GM21717 (cell line): ENCODE measurements around the gene CDSN.

Experiments used
- ATAC-seq: cut with Tn5 transposase; IDR thresholded peaks from one replicate; pipeline ENCODE4 v1.9.1; 2021; ENCODE audit warnings: mild to moderate bottlenecking, moderate library complexity; ENCODE audit not compliant: unreplicated experiment

CDSN gene

DNA sequence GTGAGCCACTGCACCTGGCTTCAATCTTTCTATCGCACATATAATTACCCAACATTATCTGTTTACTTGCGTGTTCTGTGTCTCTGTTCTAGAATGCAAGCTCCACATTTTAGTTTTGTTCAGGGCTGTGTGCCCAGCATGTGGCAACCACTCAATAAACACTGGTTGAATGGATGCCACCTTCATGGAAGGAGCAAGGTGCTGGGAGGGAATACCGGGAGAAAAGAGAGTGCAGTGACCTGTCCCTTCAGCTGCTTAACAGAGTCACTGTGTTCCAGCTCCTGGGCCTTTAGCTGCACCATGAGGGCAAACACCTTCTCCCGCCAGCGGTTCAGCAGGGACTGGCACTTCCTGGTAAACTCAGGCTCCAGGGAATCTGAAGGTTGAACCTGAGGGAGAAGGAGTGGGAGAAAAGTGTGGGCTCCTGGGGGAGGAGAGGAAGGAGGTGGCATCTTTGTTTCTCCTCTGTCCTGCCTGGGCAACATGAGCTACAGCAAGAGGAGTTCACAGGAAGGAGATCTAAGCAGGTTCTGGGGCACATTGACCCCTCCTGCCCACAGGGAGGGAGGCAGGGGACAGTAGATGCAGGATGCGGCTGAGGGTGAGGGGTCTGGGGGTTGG, 29.7 kb upstream of the CDSN start:
- ATAC-seq = no peak

DNA sequence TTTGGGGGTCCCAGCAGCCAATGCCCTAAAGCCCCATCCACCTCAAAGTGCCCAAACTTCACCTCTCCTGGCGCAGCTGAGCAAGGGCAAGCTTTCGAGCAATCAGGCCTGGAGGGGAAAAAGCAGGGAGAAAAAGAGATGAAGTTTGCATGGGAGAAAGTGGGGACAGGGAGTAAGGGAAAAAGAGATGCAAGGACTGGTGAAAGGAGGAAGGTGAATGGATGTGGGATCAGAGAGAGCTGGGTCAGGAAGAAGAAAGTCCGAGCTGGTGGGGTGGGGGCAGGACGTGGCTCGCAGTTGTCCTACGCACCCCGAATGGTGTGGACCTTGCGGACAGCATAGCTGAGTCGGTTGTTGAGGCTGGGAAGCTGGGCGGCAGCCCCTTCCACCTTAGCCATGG, 25.1 kb upstream of the CDSN start:
- no peak for ATAC-seq

DNA sequence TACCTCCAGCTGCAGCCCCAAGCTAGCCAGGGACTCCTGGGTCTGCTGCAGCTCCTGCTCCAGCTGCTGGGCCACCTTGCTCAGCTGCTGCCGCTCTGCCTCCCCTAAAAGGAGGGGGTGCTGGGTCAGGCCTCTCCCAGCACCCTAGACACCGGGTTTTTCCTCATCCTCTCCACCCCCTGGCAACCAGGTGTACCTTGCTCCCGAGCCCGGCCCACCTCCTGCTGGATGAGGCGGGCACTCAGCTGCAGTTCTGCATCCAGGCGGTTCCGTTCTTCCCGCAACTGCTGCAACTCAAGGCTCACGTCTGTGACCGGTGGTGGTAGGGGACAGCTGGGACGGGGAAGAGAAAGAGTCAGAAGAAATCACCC, 24.7 kb upstream of the CDSN start:
- ATAC-seq = no peak

DNA sequence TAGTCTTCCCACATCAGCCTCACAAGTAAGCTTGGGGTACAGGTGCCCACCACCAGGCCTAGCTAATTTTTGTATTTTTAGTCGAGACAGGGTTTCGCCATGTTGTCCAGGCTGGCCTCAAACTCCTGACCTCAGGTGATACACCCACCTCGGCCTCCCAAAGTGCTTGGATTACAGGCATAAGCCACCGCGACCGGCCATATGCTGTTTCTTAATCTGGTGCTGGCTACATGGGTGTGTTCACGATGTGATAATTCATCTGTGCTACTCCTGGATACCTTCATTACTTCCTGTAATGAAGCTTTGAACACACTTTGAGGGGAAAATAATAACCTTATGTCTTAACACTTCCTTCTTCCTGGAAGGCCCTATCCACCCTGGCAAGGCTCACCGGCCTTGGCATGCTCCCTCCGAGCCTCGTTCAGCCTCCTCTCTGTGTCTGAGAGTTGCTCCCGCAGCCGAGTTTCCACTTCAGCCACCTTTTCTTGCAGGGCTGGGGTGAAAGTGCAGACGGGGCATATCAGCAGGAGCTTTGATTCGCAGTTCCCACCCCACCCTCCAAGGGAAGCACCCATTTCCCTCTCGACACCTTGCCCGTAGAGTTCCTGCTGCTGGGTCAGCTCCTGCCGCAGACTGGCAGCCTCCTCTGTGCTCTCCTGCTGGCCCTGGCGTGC, 24.2 kb upstream of the CDSN start:
- no peak for ATAC-seq

DNA sequence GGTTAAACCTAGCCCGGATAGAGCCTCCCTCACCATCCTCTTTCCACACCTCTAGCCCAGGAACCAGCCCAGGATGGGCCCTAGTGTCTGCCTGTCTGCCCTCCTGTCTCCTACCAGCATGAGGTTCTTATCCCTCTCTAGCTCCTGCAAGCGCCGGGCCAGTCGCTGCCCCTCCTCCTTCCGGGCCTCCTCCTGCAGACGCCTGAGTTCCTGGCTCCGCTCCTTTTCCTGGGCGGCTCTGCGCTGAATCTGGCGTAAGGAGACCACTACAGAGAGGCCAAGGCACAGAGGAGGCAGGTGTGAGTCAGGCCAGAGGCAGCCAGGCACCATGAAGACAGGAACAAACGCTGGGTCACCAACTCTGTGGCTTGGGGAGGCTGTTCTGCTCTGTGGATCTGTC, 22.9 kb upstream of the CDSN start:
- ATAC-seq = no peak

DNA sequence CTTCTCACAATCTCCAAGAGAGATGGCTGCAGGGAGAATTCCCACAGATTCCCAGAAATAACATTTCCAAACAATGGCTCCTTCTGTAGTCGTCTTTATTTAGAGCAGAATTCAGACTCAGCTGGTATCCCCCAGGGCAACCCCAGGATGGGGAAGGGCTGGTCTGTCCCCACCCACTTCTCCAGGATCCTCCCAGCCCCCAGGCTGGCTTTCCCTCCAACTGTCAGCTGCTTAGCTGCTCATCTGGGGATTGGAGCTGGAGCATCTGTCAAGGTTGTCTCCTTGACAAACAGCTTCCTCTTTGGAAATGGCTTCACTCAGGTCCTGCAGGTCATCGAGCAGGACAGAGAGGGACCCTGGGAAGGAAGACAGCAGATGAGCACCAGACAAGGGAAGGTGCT, 22.1 kb upstream of the CDSN start:
- no peak for ATAC-seq

DNA sequence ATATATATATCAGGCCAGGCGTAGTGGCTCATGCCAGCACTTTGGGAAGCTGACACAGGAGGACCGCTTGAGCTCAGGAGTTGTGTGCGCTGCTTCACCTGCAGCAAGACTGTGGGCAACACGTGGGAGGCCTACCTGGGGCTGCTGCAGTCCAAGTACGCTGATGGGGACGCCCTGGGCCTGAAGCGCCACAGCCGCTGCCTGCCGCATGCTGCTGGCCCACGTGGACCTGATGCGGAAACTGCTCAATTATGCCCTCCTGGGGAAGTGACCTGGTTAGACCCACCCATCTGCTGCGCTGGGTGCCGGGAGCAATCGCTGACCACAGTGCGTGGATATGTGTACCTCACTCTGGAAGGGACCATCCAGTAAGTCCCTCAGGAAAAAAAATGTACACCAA, 20.4 kb upstream of the CDSN start:
- no peak for ATAC-seq

DNA sequence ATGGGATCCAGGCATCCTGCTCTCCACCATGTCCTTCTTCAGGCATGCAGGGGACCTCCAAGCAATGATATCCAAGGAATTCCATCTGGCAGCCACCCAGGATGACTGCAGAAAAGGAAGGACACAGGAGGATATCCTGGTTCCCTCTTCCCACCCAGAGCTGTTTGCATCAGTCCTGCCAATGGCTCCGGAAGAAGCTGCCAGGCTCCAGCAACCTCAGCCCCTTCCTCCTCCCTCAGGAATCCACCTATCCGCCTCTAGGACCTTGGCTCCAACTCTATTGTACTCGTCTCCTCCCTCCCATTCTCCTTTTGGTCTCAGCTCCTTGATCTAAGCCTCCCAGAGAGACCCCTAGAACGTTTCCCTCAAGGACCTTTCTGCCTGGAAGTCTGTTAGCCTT, 19.4 kb upstream of the CDSN start:
- ATAC-seq = no peak

DNA sequence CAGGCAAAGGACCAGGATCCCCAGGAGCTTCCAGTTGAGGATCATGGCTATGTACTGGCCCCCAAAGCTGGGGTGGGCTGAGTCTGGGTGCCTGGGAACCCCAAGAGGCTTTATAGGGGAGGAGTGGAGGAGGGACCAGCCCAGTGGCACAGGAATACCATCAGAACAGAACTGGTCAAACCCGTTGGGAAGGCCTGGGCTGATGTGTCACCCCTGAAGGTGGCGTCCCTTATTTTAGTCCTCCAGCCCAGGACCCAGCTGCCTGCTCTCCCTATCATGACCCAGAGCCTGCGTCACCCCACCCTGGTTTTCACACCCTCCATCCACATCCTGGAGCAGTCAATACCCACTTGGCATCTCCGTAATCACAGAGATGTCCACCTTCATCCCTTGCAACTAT, 18.7 kb upstream of the CDSN start, which contains the start of gene PSORS1C2:
Gene PSORS1C2 (minus strand): TSS at position 85 of the 400 bp plus-strand sequence. CDS start 40 bp downstream, at position 45.
- ATAC-seq = no peak

DNA sequence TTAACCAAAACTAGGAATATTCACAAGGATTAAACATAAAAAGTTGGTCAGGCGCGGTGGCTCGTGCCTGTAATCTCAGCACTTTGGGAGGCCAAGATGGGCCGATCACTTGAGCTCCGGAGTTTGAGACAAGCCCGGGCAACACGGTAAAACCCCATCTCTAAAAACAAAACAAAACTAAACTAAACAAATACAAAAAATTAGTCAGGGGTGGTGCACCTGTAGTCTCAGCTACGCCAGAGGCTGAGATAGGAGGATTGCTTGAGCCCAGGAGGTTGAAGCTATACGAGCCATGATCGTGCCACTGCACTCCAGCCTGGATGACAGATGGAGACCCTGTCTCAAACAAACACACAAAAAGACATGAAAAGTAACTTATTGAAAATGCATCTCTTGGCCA, 15.5 kb upstream of the CDSN start:
- no peak for ATAC-seq

DNA sequence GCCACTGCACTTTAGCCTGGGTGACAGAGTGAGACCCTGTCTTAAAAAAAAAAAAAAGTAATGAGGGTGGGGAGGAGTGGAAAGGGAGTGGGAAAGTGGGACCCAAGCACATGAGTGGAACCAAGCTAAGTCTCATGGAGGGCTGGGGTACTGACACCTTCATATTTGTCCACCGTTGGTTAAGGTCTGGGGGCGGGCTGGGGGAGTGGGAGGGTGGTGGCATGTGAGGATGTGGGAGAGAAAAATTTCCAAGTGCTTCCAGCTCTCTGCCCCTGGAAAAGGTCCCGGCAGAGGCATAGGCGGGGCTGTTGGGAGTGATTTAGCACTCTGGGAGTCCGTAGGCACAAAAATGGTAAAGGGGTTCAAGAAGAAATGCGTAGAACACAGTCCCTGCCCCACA, 12.6 kb upstream of the CDSN start:
- no peak for ATAC-seq

DNA sequence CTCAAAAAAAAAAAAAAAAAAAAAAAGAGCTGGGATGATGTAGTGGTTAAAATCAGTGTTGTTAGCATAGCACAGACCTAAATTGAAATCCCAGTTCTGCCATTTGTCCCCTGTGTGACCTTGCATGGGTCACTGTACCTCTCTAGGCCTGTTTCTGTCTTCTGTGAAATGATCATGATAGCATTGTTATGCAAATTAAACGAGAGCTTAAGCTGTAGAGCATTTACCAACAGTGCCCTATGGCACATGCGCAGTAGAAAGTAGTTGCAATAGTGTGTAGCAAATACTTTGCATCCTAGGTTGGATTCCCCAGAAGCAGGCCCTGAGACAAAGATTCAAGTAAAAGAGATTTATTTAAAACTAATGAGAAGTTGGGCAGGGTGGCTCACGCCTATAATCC, 11.3 kb upstream of the CDSN start:
- ATAC-seq = no peak

DNA sequence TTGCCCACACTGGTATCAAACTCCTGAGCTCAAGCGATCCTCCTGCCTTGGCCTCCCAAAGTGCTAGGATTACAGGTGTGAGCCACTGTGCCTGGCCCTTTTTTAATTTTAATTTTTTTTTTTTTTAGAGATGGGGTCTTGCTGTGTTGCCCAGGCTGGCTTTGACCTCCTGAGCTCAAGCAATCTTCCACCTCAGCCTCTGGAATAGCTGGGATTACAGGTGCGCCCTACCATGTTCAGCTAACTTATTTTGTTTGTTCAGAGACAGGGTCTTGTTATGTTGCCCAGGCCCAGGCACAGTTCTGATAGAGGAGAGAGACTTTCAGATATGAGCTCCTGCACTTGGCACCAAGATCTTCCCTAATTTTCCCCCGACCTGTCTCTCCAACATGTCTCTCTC, 10.5 kb upstream of the CDSN start:
- no peak for ATAC-seq

DNA sequence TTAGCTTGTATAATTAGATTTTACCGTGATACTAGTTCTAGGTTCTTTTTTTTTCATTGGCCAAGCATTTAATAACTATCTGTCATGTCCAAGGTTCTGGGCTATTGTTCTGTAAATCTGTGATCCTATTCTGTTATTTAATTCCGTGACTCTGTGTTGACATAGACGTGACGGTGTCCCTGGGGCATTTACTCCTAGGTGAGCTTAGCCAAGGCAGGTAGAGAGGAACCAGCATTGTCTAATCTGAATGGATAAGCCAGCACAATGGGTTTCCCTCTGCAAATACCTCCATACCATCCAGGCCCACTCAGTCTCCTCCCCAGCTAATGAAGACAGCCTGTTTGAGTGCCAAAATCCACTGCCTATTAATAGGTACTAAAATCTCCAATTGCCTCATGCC, 8.9 kb upstream of the CDSN start:
- no peak for ATAC-seq

DNA sequence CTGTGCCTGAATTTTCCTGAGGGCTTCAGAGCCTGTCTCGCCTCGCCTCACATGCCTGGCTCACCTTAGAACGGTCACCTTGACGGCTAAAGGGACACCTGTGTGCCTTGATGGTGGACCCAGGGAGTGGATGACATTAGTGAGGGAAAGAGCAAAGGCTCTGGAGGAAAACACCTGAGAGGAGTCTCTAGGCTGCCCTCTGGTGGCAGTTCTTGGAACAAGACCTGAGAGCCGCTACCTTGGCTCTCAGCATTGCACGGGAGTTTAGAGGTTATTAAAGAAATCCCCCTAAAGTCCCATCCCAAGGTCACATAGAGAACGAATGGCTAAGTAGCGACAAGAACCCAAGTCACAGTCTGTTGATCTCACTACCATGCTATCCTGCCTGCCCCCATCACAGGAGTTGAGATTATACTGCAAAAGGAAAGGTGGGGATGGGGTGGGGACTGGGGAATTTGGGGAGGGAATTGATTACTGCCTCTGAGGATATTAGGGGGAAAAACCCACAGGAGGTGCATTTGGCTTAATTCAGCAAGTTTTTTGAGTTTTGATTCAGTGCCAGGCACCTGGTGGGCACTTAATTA, 7.9 kb upstream of the CDSN start:
- no peak for ATAC-seq

DNA sequence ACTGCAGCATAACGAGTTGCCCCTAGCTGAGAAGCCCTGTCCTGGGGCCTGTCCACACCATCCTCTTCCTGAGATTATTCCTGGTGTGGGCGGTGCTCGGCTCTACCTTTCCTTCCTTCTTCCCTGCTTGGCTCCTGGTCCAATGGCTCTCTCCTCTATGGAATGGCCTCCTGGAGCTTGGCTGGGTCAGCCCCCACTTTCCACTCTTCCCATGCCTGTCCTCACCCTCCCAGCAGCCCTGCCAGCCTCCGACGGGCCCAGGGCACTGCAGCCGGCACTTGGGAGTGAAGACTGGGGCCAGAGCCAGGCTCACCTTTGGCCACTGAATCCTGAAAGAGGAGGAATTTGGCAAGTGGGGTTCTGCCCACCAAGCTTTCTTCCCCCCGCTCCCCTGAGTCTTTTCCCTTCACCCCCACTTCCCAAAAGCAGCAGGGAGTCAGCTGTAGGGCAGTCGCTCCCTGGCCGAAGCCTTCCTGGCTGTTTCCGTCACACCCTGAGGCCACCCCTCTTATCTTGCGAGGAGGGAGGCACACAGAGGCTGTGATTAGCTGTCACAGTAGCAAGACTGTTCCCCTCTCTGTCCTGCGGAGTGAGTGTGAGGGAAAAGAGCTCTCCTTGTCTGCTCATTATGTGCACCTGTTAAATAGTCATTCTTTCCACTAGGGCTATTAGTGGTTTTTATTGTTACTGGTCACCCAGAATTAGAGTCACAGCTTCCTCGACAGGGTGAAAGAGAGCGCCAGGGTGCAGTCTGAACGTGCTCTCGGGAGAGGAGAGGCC, 6.3 kb upstream of the CDSN start:
- ATAC-seq = no peak

DNA sequence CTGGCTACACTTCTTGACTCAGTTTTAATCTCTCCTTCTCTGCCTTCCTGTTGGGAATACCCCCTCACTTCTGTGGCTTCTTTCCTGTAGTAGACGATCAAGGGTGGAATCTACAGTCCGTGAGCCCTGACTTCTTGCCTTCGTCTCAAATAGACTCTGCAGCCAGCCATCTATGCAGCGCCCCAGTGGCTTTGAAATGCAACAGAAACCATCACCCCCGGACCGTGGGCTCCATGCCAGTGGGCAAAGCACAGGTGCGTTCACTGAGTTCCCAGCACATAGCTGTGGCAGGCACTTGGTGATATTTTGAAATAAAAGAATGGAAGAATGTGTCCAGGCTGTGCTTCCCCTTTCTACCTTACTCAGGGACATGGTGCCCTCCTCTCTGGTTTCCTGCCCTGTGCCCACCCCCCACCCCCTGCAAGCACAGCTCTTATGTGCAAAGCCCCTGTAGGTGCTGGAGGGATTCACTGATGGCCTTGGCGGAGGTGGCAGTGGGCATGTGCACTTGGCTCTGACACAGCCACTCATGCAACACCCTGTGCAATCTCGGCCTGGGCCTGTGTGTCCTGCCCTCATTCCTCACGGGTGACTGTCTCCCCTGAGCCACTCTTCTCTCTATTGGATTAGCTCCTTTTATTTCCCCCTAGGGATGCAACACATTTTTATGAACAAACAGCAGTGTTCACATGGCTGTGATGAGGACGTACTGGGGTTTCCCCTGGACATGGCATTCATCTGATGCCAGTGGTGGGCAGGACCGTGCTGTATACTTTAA, 5.5 kb upstream of the CDSN start:
- ATAC-seq = no peak

DNA sequence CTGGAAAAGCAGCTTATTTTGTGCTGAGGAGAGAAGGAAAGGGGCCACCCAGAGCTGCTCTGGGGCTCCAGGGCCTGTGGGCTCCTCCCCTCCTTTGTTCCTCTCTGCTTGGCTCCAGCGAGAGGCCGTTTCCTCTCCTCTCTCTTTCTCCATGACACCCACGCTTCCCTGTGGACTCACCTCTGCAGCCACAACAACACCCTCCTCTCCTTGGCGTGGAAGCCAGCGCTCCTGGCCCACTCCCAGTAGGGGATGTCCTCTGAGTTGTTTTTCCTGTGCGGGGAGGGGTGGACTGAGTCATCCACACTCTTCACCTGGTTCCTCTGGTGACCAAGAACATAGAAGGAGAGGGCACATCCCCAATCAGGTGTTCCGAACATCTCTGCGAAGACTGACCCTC, 4.9 kb upstream of the CDSN start:
- no peak for ATAC-seq

DNA sequence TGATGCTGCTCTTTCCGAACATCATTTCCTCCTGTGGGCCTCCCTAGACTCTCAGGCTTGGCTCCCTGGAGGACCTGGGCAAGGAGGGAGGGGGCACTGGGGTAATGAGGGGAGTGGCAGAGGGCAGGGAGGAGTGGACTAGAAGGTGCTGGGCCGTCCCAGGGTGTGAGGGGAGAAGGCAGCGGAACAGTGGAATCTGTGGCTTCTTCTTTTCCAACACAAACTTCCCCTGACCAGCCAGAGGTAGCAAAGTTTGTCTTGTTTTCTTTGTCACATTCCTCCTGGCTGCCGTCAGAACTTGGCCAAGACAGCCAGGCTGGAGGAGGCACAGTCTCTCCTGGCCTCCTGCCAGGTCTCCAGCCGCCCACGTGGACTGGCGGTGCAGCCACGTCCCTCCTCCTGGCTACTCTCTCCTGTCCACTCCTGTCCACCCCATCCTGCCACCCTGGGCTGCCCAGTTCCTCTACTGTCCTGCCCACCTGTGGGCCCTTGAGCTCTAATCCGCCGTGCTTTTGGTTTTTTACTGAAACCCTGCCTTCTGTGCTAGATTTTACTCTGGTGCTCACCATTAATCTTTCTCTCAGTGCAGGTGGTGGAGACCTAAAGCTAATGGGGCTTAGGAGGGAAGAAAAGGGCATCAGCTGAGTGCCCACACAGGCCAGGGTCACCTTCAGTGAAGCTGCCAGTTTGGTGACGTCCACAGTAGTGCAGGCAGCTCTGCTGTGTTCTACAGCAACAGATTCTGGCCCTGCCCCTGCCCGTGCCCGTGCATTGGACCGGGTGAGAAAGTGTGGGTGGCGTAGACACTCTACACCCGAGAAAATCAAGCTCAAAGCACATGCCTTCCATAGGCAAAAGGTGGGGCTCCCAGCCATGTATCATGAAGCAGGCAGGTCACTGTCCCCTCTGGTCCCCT, 2.8 kb upstream of the CDSN start:
- no peak for ATAC-seq

DNA sequence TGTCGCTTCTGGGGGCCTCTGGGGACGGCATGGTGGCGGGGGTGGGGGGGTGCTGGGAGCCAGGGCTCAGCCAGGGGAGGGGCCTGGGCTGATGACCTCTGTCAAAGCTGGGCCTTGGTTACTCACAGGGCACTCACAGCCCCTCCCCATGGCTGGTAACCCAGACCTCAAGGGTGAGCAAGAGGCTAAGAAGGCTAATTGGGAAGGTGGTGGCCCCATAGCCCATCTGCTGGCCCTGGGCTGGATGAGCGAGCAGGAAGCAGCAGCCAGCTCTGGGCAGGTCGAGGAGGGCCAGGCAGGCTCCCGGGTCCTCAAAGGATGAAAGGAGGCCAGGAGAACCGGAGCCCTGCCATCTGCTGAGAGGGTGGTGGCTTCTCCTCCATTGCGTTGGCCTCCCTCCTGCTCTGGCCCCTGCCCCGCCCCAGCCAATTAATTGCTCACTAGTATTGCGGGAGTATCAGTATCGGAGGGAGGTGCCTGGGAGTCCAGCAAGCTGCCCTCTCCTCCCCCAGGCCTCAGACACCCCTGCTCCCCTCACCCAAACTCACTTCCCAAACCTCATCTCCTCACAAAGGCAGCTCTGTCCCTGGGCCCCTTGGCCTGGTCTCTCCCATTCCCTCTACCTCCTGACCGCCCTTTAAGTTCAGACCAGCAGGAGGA, 1.0 kb upstream of the CDSN start:
- no peak for ATAC-seq
